ENCODE results near the gene LEFTY1.

GRCh38 chr1:225874431-225874830 is 14.5 kb downstream of the LEFTY1 start:
- TF ChIP-seq CTCF (IDR thresholded peaks at IDR 0.05; ENCODE audit: low read depth, low read length, poor library complexity, severe bottlenecking): no peak
- TF ChIP-seq EZH2phosphoT487 (IDR thresholded peaks at IDR 0.05; ENCODE audit: borderline replicate concordance, low read length): no peak

Data from DOHH2 (cell line).